Mesenteric fat pad (tissue), 1 donor: ENCODE measurements around the gene NEURL3. TPM values are rescaled to one million over a fixed set of nuclear protein-coding genes. Genes with fewer than 3 reads are reported as not detected.
A peak's percentile ranks its signal among the peaks of the same experiment; 100 is the strongest.

Experiments used
- DNase-seq: peaks from one replicate; pipeline ENCODE4 v3.0.0-alpha.2; 2020; ENCODE audit warnings: low spot score
- total RNA-seq: library from RNA; stranded (reverse); fragmentation: NEBNext Ultra II Directional; extraction: Animal tissue kit (Norgen Biotek cat#: 25700); gene quantifications from one replicate; pipeline ENCODE4 v1.2.1, GENCODE V29; 2021
- donor health status: DM: yes; HTN: yes; CAD: no.

NEURL3 gene
- total RNA-seq, 1 donor from 2014 or later: not detected

DNA sequence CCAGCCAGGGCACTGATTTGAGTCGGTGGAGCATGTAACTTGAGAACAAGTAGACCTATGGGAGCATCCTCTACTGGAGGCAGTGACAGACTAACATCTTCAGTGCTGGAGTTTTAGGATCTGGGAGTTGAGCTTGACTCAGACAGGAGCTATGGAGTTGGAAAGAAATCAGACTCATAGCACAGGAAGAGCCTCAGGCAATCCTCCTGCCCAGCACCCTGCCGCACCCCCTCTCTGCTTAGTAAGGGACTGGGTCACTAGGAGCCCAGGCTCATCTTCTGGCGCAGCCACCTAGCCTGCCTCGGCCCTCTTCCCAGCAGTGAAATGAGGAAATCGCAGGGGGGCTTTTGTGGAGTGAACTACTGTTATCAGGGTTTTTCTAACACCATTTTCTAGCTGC, 35.0 kb upstream of the NEURL3 start:
- no peak for DNase-seq

DNA sequence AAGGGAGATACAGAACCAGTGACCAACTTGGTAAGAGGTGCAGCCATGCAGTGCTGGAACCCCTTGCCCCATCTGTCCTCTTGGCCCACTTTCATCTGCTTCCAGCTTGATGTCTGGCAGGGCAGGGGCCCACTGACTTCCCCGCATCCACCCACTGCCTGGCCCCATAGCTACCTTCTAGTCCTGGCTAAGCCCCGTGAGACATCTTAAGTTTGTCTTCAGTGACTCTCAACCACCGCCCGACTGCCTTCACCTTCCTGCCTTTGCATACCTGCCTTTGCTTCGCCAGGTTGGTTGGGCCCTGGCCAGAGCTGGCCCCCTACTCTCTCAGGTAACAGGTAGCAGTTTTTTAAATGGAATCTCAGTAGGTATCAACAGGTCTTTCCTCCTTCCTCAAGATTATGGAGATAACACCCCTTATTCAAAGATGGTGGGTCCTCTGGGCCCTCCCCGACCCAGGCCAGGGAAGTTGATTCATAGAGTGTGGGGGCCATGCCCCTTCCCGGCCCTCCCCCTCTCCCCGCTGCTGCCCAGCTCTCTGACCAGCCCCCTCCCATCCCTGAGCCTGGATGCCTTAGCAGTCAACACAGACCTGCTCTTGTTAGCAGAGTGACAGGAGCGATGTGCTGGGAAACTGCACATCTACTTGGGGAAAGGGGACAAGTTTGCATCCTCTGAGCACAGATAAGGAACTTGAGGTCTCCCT, 34.2 kb upstream of the NEURL3 start:
- DNase-seq: no peak

DNA sequence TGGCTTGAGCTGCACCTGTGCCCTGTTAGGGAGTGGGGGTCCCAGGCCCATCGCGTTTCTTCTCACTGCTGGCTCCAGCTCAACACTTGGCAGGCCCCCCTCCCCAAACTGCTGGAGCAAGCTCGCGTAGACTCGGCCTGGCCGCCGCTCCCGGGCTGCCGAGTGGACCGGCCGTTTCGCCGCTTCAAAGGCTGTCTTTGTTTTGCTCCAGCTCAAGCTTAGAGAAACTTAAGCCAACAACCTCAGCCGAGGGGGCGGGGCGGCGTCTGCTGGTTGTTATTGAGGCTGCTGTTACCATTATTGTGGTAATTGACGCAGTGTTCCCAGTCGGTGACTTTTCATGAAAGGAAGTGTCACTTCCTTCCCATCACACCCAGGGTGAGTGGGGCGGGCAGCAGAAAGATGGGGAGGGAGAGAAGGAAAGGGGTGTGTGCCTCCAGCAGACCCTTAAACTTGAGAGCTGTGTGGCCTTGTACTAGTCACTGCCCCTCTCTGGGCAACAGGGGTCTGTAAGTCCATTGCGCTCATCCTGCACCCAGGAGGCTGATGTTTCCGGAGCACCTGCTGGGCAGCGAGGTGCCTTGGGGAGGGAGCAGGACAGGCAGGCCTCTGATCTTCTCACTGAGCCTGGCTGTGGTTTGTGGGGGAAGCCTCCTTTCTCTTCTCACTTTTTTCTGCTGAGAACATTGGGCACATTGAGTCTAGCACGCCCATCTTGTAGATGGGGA, 33.5 kb upstream of the NEURL3 start:
- peak; percentile 93 for DNase-seq

- DNase-seq: no peak
These were observed 32.8 kb upstream of the NEURL3 start for GRCh38 chr2:96537734-96538486.

DNA sequence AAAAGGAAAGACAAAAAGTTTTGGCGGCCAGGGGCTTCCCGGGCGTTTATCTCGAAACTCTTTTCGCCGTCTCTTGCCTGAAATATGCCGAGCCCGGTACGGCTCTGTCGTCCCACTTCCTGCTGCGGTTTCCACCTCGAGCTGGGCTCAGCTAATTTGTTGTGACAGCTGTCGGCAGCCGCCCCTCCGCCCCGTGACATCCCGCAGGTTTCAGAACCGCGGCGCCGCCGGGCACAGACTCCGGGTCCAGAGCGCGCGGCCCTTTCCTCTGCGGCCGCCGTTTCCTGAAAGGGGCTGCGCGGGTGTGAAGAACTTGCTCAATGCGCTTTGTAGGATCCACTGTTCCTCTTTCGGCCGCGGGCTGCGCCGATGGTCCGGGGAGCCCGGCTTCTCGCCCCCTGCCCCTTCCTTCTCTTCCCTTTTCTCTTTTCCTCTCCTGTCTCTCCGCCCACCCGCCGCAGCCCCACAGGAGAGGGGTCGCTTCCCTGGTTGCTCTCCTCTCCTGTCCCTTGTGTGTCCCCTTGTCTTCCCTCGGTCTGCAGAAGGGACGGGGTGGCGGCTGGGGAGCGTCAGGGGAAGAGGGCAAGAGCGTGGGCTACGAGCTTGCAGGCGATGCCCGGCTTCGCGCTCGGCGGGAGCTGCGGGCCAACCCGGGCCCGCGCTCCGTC, 32.0 kb upstream of the NEURL3 start:
- DNase-seq: no peak

- DNase-seq: peak; percentile 98
These were observed 31.4 kb upstream of the NEURL3 start, which contains the start of gene ARID5A for GRCh38 chr2:96536445-96537065. Gene ARID5A, plus strand, starts transcription at chr2:96536752. Its CDS starts 75 bp downstream, at chr2:96536827.

GRCh38 chr2:96535331-96535730, 30.2 kb upstream of the NEURL3 start:
- no peak for DNase-seq

GRCh38 chr2:96534701-96535181, 29.6 kb upstream of the NEURL3 start:
- no peak for DNase-seq

DNA sequence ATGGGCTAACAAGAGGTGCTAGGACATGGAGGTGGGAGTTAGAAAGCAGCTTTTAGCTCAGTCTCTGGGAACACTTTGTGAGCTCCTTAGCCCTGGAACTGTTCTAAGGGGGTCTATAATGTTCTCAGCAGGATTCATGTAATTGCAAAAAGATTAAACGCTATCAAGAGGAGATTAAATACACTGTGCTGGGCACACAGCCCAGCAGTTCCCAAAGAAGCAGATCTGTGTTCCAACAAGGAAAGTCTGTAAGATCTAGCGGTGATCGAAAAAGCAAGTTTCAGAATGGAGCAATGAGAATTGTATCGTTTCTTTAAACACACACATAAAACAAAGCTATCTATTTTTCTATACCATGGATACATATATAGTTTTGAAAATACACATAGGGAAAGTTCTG, 29.0 kb upstream of the NEURL3 start:
- DNase-seq: no peak

GRCh38 chr2:96533292-96534073, 28.3 kb upstream of the NEURL3 start:
- DNase-seq: no peak

DNA sequence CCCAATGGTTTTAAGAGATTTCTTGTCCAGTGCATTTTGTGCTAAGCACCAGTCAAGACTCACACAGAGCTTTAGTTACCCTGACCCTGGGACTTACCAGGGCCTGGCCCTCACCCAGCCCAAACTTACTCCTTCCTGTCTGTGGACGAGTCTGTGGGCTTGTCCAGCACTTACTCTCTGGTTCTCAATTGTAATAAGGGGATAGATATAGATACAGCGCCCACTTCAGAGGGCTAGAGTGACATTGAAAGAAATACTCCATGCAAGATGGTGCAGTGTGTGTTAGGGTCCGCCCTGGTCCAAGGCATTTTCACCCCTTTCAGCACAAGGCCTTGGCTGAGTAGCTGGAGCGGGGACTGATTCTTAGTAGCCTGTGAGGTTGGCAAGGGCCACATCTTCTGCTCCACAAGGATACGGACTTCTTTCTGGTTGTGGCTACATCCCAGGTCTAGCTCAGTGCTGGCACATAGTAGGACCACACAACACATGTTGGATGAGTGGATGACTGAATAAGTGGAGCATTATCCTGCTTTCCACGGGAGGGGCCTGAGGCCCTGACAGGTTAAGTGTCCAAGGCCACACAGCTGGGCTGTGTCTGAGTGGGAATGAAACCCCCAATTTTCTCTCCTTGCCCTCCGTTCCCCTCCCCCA, 27.6 kb upstream of the NEURL3 start:
- no peak for DNase-seq

DNA sequence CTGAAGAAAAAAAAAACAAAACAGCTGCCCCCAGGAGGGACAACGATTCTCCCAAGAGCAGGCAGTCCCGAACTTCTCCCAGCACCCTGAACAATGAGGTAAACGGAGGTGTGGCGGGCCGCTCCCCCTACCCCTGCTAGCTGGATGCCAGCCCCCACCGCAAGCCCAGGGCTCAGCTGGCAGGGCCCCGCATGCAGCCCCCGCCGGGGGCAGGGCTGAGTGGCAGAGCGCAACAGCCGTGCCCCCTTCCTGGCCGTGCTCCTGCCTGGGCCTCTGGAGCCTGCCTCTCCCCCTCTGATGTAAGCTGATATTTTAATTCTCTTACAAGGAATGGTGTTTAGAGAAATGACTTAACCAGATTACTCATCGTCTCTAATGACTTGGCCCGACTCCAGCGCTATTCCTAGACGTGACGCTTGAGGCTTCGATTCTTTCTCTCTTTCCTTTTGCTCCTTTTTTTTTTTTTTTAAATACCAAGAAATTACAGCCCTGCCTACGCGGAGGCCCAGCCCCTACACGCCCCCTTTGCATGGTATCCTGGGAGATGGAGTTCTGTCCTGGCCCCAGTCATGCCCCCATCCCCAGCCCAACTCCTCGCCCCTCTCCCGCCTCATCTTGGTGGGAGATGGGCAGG, 26.8 kb upstream of the NEURL3 start:
- DNase-seq: no peak

DNA sequence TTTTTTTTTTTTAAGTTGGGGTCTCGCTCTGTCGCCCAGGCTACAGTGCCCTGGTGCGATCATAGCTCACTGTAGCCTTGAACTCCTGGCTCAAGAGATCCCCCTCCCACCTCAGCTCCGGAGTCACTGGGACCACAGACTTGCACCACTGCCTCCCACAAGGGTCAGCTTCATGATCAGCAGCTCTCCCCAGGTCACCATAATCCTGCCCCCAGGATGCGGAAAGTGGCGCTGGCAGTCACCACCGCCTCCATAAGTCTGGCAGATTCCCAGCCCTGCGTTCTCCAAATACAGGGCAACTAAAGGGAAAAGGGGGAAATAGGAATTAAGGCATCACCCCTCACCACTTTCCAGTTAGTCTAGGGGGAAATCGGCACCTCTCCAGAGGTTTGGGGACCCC, 26.2 kb upstream of the NEURL3 start:
- no peak for DNase-seq

GRCh38 chr2:96530474-96531357, 25.6 kb upstream of the NEURL3 start:
- no peak for DNase-seq

DNA sequence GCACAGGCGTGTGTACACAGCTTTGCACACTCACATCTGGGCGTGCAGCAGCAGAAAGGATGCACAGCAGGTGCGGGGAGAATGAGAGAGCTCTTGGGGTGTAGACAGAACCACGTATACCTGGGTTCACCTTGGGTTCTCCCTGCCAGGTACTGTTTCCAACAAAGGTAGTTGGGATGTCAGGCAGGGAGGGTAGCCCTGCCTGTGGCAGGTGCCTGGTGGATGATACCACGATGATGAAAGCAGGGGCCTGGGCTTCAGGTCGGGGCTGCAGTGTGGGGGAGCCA, 24.9 kb upstream of the NEURL3 start:
- DNase-seq: no peak

GRCh38 chr2:96529376-96530143, 24.4 kb upstream of the NEURL3 start:
- no peak for DNase-seq

DNA sequence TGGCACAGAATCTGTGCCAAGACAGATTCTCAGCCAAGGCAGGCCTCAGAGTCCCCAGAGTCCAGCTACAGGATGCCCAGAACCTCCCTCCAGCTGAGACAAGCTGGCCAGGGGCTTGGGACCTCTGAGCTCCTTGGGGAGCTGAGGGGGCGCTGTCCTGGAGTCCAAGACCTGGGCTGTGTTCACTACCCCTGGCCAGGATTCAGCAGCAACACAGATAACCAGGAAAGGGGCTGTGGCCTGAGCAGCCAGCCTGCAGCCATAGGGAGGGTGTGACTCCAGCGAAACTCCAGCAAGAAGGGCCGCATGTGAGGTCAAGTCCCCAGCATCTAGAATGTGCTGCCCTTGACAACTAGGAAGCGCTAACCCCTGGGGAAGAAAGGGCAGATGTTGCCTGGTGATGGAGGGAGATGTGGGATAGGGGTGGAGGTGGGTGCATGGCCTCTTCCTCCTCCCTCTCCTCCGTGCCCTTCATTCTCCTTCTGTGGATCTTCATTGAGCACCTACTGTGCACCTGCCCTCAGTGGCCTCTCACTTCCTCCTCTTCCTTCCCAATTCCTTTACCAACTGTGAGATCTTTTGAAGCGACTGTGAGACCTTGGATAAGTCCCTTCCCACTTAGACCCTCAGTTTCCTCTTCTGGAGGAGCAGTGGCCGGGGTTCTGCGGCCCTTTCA, 23.7 kb upstream of the NEURL3 start:
- DNase-seq: no peak
